MCF 10A (cell line): ENCODE measurements around the gene OR2AK2. TPM values are rescaled to one million over a fixed set of nuclear protein-coding genes. Genes with fewer than 3 reads are reported as not detected.

Source experiments
- BruUV-seq: library from RNA; stranded (reverse); fragments of 400-500 nt; replicated peaks from 2 replicates; lab custom pipeline; 2021; lab: Mats Ljungman, UMichigan
- CTCF ChIA-PET: fragments of 300-600 bp; sonication (Branson Sonifier 250); formaldehyde crosslinking; extraction: SDS; loops from one replicate; lab custom pipeline; 2021; ENCODE audit warnings: antibody characterized with exemption, inconsistent platforms; lab: Yijun Ruan, JAX
- POLR2A ChIA-PET: fragments of 300-600, 350-650 bp; sonication (Branson Sonifier 250); formaldehyde crosslinking; extraction: SDS; loops from one replicate; lab custom pipeline; 2020; ENCODE audit warnings: antibody characterized with exemption, inconsistent platforms; lab: Yijun Ruan, JAX
- DNase-seq: peaks from one replicate; pipeline ENCODE4 v3.0.0-alpha.2; 2018; ENCODE audit not compliant: unreplicated experiment
- H3K27ac Mint-ChIP-seq: one replicate; pipeline ENCODE4 v1.8.0; 2022; ENCODE audit warnings: mild to moderate bottlenecking, low read depth, mixed read lengths; ENCODE audit not compliant: unreplicated experiment
- H3K27me3 Mint-ChIP-seq: one replicate; pipeline ENCODE4 v1.8.0; 2022; ENCODE audit warnings: mixed read lengths; ENCODE audit not compliant: insufficient read depth, unreplicated experiment
- H3K36me3 Mint-ChIP-seq: one replicate; pipeline ENCODE4 v1.8.0; 2022; ENCODE audit warnings: mild to moderate bottlenecking, moderate library complexity, mixed read lengths; ENCODE audit not compliant: insufficient read depth, unreplicated experiment
- H3K4me1 Mint-ChIP-seq: one replicate; pipeline ENCODE4 v1.8.0; 2022; ENCODE audit warnings: mixed read lengths; ENCODE audit not compliant: insufficient read depth, unreplicated experiment
- H3K4me3 Mint-ChIP-seq: one replicate; pipeline ENCODE4 v1.8.0; 2022; ENCODE audit warnings: mild to moderate bottlenecking, moderate library complexity, mixed read lengths; ENCODE audit not compliant: unreplicated experiment
- H3K9me3 Mint-ChIP-seq: one replicate; pipeline ENCODE4 v1.8.0; 2022; ENCODE audit warnings: mixed read lengths; ENCODE audit not compliant: unreplicated experiment
- CTCF ChIP-seq: fragments of 200-600 bp; IDR thresholded peaks from one replicate; pipeline ENCODE4 v1.8.0; 2022; ENCODE audit warnings: antibody characterized with exemption, mild to moderate bottlenecking; ENCODE audit not compliant: unreplicated experiment
- intact Hi-C: fragments of 100-400 bp; cut with micrococcal nuclease; formaldehyde crosslinking; loops from 2 replicates; pipeline ENCODE4 v1.14.1; 2022
- total RNA-seq: library from RNA; stranded (reverse); gene quantifications from 2 replicates; pipeline ENCODE4 v1.2.3, GENCODE V29; 2022

Gene OR2AK2
- total RNA-seq, 1 experiment from 2014 or later = not detected

GRCh38 chr1:248015803-248016202 is 50.8 kb downstream of the OR2AK2 start:
- no peaks in the 10 kb centered on the region for H3K36me3 Mint-ChIP-seq

More at GRCh38 chr1:248015803-248016202, 50.8 kb downstream of the OR2AK2 start:
- Mint-ChIP-seq H3K27ac (no peak overlapping the region), H3K27me3 (no peaks in the 10 kb centered on the region), H3K4me1 (peaks cover 11% of the 10 kb centered on the region), H3K4me3 (no peak overlapping the region), H3K9me3 (peaks cover 17% of the 10 kb centered on the region)
- no peak for DNase-seq
- ChIA-PET CTCF (no interaction called here), POLR2A (no interaction called here)
- no TSS peak for BruUV-seq
- no peak for TF ChIP-seq CTCF
- intact Hi-C loops = no loop called here

Other genes starting within 250 kb of the OR2AK2 start
- gene OR6F1, start 248.6 kb upstream of the OR2AK2 start, total RNA-seq = not detected in 2 replicates
- gene OR14K1, start 226.6 kb upstream of the OR2AK2 start, total RNA-seq = not detected in 2 replicates
- gene OR14A2, start 217.1 kb upstream of the OR2AK2 start, total RNA-seq = not detected in 2 replicates
- not detected in 2 replicates for gene OR1C1, start 204.7 kb upstream of the OR2AK2 start, total RNA-seq
- gene OR14A16, start 141.1 kb upstream of the OR2AK2 start, total RNA-seq = not detected in 2 replicates
- not detected in 2 replicates for gene OR11L1, start 123.3 kb upstream of the OR2AK2 start, total RNA-seq
- gene TRIM58, start 108.0 kb upstream of the OR2AK2 start, total RNA-seq = not detected in 2 replicates
- not detected in 2 replicates for gene OR2W3, start 69.6 kb upstream of the OR2AK2 start, total RNA-seq
- gene OR2T8, start 45.0 kb upstream of the OR2AK2 start, total RNA-seq = not detected in 2 replicates
- gene OR2AJ1, start 40.3 kb upstream of the OR2AK2 start, total RNA-seq = not detected in 2 replicates
- not detected in 2 replicates for gene OR2L8, start 16.4 kb upstream of the OR2AK2 start, total RNA-seq
- gene OR2L5, start 48.4 kb downstream of the OR2AK2 start, total RNA-seq = not detected in 2 replicates
- gene OR2L2, start 64.8 kb downstream of the OR2AK2 start, total RNA-seq = 0.19 and 0.34 TPM in 2 replicates
- gene OR2L3, start 81.6 kb downstream of the OR2AK2 start, total RNA-seq = not detected in 2 replicates
- not detected in 2 replicates for gene OR2L13, start 130.0 kb downstream of the OR2AK2 start, total RNA-seq
- gene OR2M5, start 179.9 kb downstream of the OR2AK2 start, total RNA-seq = not detected in 2 replicates
- not detected in 2 replicates for gene OR2M2, start 209.6 kb downstream of the OR2AK2 start, total RNA-seq
- gene OR2M3, start 232.0 kb downstream of the OR2AK2 start, total RNA-seq = not detected in 2 replicates